NCI-H187 treated with DMSO at 0.1 percent for 48 hours (cell line): ENCODE measurements around the gene SLC34A3.
"Not testable (repeated sequence)": the region's sequence is repeated elsewhere in the genome, so short reads cannot be mapped to it uniquely, and the experiment has no call there.

Source experiments
- DNase-seq: peaks from one replicate; lab custom pipeline; 2025; lab: John Stamatoyannopoulos, UW

Gene SLC34A3

GRCh38 chr9:137241490-137242268 is 11.0 kb downstream of the SLC34A3 start:
- no peak for DNase-seq

- no peak for DNase-seq
These were observed 11.8 kb downstream of the SLC34A3 start for GRCh38 chr9:137242269-137243203.

- DNase-seq = not testable (repeated sequence)
These were observed 12.5 kb downstream of the SLC34A3 start for GRCh38 chr9:137243266-137243625.

GRCh38 chr9:137243626-137244485 is 13.2 kb downstream of the SLC34A3 start:
- no peak for DNase-seq

- DNase-seq = no peak
These were observed 14.1 kb downstream of the SLC34A3 start for GRCh38 chr9:137244486-137245449.

GRCh38 chr9:137245450-137246421 is 15.0 kb downstream of the SLC34A3 start:
- no peak for DNase-seq

GRCh38 chr9:137247135-137247915 is 16.6 kb downstream of the SLC34A3 start:
- DNase-seq = no peak

- no peak for DNase-seq
These were observed 17.1 kb downstream of the SLC34A3 start for GRCh38 chr9:137247916-137248175.

- no peak for DNase-seq
These were observed 19.9 kb downstream of the SLC34A3 start for GRCh38 chr9:137250329-137251193.

- no peak for DNase-seq
These were observed 20.4 kb downstream of the SLC34A3 start, which contains the start of gene STPG3 for GRCh38 chr9:137251194-137251461. Gene STPG3, plus strand, starts transcription at chr9:137251286. Its CDS starts 1 bp downstream, at chr9:137251287.

GRCh38 chr9:137251490-137252268 is 21.0 kb downstream of the SLC34A3 start:
- DNase-seq = no peak

GRCh38 chr9:137252555-137253506 is 22.1 kb downstream of the SLC34A3 start:
- no peak for DNase-seq

- no peak for DNase-seq
These were observed 23.3 kb downstream of the SLC34A3 start for GRCh38 chr9:137253717-137254623.

- DNase-seq = no peak
These were observed 24.1 kb downstream of the SLC34A3 start, which contains the start of gene NELFB for GRCh38 chr9:137254624-137255447. Gene NELFB, plus strand, starts transcription at chr9:137255327.
